ENCODE data around the gene LALBA.

- TF ChIP-seq POLR2A (IDR thresholded peaks at IDR 0.05) (no peak), CTCF (IDR thresholded peaks at IDR 0.05) (no peak)
These were observed 11.9 kb downstream of the LALBA start for GRCh38 chr12:48557919-48558318.

Data from tibial nerve (tissue), 3 donors.